Stimulated activated CD8-positive, alpha-beta memory T cell treated with anti-CD3 and anti-CD28 coated beads, Interleukin-2, amount 100 ng/mL, for 1 hour (primary cell): ENCODE data around the gene JUNB.

Experiments used
- DNase-seq, 2 donors: peaks; one replicate each; pipeline ENCODE4 v3.0.0-alpha.2; 2020; ENCODE audit warnings: low read depth in 2 of 2

JUNB gene

DNA sequence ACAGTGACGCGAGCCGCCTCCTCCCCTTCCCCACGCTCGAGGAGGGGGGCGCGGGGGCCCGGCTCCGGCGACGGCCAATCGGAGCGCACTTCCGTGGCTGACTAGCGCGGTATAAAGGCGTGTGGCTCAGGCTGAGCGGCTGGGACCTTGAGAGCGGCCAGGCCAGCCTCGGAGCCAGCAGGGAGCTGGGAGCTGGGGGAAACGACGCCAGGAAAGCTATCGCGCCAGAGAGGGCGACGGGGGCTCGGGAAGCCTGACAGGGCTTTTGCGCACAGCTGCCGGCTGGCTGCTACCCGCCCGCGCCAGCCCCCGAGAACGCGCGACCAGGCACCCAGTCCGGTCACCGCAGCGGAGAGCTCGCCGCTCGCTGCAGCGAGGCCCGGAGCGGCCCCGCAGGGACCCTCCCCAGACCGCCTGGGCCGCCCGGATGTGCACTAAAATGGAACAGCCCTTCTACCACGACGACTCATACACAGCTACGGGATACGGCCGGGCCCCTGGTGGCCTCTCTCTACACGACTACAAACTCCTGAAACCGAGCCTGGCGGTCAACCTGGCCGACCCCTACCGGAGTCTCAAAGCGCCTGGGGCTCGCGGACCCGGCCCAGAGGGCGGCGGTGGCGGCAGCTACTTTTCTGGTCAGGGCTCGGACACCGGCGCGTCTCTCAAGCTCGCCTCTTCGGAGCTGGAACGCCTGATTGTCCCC is at the start of gene JUNB:
Gene JUNB, plus strand, starts transcription at position 142 of the 706 bp plus-strand sequence. Its CDS starts 286 bp downstream, at position 428.
- peak; percentile 95 for DNase-seq

DNA sequence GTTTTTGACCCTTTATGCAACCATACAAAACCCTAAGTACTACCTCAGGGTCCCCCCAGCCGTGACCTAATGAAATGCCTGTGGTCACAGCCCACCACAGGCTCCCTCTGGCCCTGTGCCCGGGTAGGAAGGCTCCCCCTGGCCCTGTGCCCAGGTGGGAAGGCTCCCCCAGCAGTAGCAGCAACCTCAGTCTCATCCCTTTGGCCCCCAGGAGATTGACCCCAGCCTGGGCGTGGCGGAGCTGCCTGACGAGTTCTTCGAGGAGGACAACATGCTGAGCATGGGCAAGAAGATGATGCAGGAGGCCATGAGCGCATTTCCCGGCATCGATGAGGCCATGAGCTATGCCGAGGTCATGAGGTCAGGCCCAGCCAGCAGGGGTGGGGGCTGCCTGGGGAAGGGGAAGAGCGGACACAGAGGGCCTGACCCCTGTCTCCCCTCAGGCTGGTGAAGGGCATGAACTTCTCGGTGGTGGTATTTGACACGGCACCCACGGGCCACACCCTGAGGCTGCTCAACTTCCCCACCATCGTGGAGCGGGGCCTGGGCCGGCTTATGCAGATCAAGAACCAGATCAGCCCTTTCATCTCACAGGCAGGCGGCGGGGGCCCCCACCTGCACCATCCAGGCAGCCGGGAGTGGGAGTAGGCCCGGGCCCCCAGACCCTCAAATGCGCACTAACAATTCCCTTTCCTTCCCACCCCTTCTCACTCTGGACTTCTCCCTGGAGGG is 46.0 kb upstream of the JUNB start:
- DNase-seq: no peak

DNA sequence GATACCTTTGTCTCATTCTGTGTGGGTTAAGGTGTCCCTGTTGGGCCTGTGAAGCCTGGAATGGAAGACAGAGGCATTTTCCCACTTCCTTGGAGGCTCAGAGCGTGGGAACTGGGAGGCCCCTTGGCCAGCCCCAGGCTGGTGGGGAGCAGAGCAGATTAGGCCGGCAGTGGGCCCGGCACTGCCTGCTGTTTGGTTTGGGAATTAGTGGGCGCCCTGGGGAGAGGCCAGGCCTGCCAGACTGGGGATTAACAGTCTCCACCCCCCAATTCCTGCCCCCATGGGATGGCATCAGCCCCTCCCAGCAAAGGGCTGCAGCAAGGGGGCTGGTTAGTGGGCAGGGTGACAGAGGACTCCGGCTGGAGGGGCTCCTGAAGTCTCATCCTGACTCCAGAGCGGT is 42.8 kb upstream of the JUNB start:
- DNase-seq: no peak

DNA sequence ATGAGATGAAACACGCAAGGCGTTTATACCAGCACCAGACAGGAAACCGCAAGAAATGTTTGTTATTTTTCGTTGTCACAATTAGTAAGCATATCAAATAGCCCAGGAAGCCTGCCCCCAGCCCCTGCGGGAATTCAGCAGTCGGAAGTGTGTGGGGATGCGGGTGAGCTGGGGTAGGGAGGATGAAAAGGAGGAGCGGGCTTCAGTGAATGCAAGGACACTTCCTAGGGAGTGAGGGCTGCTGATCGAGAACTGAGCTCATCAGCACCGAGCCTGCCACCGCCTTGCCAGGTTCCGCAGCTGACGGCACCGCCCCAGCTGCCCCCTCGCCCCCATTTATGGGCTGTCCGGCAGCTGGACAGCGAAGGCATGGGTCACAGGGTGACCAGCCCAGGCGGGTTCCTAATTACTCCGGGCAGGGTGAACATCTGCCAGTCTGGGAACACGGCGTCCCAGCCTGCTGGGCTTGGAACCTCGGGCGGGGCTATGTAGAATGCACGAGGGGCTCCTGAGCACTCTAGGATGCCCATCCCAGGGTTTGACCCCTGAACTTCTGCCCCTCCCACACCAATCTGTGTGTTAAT is 41.3 kb upstream of the JUNB start:
- no peak for DNase-seq

DNA sequence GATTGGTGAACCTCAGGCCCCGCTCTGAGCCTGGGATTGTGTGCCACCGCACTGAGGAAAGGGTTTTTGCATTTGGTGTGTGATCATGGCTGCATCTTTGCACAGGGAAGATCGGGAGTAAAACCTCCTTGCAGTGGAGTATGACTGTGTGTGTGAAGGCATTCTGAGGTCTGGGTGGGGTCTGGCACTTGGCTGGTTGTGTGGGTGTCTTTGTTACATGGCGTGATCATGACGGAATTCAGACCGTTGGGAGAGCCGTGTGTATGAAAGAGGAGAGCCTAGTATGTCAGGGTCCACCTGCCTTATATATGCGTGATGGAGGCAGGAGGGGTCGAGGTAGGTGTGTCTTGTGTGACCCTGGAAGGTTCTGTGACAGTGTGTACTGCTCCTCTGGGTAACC is 40.4 kb upstream of the JUNB start:
- no peak for DNase-seq

DNA sequence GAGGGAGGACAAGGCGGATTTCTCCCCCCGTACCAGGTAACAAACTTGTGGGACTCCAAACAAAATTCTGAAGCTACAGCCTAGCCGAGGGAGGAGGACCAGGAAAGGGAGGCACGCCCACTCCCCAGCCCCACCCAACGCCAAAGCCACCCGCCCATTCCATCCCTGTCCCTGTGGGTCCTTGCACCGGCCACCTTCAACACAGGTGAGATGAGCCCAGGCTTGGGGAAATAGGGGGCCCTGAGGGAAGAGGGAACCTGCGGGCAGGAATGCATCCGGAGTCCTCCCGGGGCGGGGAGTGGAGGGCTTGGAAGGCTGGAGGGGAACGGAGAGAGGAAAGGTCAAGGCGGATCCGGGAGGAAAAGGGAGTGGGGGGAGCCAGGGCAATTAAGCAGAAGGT is 39.7 kb upstream of the JUNB start, which contains the start of gene BEST2:
Gene BEST2, plus strand, starts transcription at position 157 of the 400 bp plus-strand sequence. CDS start 802 bp downstream, outside the sequence.
- DNase-seq: no peak

DNA sequence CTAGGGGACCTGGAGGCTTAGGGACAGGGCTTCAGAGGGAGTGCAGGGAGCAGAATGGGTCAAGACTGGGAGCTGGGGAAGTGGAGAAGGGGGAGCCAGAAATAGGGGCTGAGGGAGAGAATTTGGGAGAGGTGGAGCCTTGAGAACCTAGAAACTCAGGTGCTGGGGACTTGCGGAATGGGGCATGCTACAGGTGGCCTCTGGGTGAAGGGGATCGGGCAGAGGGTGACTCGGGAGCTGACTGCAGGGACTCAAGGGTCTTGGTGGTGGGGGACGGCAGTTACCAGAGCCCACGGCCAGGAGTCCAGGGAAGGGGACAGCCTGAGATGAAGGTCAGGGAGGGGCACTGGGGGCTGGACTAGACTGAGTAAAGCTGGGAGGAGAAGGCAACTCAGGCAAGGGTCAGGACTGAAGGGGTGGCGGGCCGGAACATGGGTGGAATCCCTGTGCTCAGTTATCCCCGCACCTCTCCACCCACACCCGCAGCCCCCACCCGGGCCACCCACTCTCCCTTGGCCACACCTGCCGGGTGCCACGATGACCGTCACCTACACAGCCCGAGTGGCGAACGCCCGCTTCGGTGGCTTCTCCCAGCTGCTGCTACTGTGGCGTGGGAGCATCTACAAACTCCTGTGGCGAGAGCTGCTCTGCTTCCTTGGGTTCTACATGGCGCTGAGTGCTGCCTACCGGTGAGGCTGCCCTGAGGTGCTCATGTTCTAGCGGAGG is 39.1 kb upstream of the JUNB start:
- DNase-seq: no peak

DNA sequence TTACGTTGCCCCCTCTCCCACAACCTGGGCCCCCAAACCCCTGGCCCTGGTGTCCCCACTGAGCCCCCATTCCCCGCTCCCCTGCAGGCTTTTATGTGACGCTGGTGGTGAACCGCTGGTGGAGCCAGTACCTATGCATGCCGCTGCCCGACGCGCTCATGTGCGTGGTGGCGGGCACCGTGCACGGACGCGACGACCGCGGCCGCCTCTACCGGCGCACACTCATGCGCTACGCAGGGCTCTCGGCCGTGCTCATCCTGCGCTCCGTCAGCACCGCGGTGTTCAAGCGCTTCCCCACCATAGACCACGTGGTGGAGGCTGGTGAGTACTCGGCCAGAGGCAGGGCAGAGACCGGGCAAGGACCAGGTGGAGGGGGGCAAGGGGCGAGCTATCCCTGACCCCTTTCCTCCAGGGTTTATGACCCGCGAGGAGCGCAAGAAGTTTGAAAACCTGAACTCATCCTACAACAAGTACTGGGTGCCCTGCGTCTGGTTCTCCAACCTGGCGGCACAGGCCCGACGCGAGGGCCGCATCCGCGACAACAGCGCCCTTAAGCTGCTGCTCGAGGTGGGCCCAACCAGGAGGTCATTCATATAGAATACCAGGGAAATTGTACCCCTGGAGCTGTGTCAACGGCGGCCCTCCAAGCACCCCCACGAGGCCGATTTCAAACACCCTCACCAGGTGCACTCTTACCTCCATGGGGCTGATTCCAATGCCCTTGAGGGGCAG is 36.7 kb upstream of the JUNB start:
- no peak for DNase-seq

DNA sequence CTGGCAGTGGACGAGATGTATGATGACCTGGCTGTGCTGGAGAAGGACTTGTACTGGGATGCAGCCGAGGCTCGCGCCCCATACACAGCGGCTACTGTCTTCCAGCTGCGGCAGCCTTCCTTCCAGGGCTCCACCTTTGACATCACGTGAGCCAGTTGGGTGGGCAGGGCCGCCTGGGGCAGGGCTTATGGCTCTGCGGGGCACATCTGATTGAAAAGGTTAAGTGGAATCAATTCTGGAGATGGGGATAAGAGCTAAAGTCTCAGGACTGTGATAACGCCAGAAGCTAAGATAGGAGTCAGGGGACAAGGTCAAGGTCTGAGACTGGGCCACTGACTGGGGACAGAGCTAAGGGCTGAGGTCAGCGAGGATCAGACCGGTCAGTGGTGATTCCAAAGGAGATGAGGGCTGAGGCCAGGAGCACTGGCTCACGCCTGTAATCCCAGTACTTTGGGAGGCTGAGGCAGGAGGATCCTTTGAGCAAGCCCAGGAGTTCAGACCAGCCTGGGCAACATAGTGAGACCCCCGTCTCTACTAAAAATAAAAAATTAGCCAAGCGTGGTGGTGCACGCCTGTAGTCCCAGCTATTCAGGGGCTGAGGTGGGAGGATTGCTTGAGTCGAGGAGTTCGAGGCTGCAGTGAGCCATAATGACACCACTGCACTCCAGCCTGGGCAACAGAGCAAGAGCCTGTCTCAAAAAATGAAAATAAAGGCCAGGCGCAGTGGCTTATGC is 35.0 kb upstream of the JUNB start:
- no peak for DNase-seq

DNA sequence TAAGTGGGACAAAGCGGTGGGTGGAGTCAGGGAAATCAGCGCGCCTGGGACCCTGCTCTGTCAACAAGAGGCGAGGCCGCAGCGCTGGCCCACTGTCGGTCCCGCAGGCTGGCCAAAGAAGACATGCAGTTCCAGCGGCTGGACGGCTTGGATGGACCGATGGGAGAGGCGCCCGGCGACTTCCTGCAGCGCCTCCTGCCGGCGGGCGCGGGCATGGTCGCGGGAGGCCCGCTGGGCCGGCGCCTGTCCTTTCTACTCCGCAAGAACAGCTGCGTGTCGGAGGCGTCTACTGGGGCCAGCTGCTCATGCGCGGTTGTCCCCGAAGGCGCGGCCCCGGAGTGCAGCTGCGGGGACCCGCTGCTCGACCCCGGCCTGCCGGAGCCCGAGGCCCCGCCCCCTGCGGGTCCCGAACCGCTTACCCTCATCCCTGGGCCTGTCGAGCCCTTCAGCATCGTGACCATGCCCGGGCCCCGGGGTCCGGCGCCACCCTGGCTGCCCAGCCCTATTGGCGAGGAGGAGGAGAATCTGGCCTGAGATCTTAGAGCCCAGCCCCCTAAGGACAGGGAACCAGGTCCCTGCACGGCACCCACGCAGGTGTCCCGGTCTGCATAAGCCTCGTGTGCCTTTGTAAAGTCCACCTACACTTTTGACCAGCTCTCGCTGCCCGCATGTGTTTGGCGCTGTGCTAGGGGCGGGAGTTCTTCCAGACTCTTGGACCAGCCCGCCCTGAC is 33.6 kb upstream of the JUNB start:
- peak in 1 of 2 donors; percentile 37 for DNase-seq

DNA sequence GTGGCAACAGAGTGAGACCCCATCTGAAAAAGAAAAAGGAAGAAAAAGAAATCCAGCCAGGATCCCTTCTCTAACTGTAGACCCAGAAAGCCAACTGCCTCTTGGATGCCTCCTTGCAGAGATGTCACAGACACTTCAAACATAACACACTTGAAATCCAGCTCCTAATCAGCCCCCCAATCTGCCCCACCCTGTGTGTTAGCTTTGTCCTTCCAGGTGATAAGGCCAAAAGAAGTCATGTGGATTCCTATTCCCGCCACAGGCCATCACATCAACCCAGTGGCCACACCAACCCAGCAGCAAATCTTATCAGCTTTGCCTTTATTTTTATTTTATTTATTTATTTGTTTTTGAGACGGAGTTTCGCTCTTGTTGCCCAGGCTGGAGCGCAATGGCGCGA is 31.6 kb upstream of the JUNB start:
- no peak for DNase-seq

DNA sequence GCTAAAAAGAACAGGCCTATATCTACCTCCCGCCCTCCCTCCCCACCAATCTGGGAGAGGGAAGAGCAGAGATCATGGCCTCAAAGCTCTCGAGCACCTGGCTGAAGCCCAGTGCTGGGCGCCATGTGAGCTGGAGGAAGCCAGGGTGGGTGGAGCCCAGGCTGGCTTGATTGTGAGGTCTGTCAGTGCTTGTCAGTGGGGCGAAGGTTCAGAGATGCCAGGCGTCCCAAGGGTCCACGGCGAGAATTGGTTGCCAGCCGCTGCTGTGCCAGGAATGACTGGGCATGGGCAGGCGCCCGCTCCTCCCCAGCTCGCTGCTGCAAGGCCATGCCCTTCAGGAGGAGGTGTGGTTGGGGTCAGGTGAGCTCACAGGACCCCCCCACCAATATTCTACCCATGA is 28.2 kb upstream of the JUNB start:
- DNase-seq: no peak

DNA sequence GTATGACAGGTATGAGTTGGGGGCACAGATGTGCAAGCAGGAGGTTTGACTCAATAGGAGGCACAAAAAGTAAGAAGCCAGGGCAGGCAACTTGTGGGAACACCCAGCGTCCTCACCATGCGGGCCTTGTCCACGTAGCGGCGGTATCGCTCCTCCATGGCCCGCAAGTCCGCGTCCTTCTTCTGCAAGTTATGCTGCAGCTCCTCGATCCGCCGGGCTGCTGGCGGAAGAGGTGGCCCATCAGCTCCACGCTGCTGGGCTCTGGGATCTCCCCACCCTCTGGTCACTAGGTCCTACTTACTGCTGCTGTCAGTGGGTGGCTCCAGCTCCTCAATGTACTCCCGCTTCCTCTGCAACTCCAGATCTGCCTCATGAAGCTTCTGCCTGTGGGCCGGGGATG is 26.6 kb upstream of the JUNB start:
- DNase-seq: no peak

DNA sequence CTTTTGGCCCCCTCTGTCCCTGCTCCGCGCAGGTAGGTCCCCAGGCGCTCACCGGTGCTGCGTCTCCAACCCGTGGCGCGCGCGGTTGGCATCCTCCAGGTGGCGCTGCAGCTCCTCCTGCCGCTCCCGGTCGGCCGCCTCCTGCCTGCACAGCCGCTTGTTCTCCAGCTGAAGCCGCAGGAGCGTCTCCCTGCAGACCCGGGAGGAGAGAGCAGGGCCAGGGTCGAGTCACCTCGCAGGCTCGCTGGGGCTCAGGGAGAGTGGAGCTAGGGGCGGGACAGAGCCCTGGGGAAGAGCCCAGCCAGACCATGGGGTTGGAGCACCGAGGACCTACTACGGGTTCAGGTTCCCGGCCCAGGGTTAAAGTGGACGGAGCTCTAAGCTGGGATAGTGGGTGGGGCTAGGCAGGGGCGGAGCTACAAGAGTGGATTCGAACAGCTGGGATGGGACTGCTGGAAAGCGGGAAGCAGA is 25.2 kb upstream of the JUNB start:
- DNase-seq: peak; percentile 43 to 68

DNA sequence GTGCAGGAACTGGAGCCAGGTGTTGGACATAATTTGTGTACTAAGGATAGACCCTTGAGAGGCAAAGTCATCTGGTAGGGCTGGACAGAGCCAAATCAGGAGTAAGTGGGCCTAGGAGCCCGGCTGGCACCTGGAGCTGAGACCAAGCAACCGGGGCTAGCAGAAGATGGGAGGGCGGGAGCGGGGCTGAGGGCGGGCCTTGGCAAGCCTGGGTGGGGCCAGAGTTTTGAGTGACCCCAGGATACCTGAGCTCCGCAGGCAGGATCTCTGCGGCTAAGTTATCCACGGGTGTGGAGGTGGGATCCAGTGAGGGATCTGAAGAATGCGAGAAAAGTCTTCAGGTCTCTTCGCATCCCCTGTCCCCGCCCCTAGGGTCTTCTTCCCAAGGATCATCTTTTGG is 24.1 kb upstream of the JUNB start:
- DNase-seq: no peak

DNA sequence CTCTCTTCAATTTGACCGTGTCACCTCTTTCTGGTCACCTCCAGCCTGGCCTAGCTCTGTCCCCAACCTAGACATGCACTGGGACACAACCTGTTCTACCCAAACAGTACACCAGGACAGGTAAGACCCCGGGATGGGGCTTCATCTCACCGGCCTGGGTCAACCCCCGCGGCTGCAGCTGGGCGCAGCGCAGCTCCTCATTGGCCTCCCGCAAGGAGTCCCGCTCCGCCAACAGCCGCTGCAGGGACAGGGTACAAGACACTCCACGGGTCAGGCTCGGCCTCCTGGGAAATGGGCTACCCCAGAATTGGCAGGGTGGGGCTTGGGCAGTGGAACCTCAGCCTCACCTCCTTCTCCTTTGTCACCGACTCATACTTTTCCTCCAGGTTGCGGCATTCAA is 23.6 kb upstream of the JUNB start:
- DNase-seq: no peak

DNA sequence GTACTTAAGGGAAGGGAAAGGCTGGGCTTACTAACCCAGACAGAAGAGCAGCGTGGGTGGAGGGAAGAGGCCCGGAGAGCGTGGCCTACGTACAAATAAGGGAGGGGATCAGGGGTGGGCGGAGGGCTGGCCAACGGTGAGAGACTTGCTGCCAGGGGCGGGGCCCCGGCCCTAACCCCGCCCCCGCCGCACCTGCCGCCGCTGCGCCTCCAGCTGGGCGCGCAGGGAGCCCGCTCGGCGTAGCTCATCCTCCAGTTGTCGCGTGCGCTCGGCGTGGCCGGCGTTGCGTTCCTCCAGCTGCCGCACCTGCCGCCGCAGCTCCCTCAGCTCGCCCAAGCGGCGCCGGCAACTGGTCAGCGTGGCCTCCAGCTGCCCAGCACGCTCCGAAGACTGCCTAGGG is 21.6 kb upstream of the JUNB start:
- DNase-seq: no peak

DNA sequence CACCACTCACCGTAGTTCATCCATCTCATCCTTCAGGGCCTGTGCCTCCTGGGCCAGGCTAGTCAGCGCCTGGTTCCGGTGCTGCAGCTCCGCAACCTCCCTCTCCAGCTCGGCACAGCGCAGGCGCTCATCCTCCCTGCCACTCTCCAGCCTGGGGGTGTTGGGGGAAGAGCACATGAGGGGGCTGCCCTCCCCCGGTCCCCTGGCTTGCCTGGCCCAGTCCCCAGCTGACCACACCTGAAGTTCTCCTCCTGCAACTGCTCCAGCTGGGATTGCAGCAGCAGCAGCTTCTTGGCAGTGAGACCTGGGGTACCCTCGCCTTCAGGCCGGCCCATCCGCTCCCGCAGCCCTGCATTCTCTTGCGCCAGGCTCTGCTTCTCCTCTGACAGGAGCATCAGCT is 20.4 kb upstream of the JUNB start:
- DNase-seq: no peak

DNA sequence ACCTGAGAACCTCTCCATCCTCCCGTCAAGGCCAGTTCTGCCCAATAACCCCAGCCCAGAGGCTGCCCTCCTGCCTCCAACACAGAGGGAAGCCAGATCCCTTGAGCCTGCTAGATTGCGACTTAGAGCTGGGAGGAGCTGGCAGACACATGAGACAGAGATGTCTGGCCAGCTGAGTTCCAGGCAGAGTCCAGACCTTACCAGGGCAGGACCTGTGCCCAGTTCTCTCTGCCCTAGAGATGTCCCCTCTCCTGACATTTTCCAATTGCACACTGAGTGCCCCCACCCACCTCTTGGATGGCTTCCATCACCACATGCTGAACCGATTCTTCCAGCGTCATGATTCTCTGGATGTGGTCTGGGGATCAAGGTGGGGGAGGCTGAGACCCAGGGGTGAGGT is 19.0 kb upstream of the JUNB start:
- DNase-seq: no peak

DNA sequence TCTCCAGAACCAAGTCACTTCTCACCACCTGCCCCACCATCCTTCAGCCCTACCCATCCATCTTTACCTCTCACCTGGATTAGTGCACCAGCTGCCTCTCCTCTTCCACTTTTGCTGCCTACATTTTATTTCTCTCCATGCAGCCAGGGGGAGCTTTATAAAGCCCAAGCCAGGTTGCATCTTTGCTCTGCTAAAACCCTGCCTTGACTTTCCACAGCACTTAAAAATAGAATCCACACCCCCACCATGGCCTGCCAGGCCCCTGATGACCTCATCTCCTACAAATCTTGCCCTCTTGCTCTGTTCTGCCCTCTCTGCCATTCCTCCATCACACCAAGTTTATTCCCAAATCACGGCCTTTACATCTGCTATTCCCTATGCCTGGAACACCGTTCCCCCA is 17.7 kb upstream of the JUNB start:
- DNase-seq: no peak
